GM21390 (cell line): Measurements from ENCODE around the gene FXYD5.

Source experiments
- ATAC-seq: cut with Tn5 transposase; IDR thresholded peaks from one replicate; pipeline ENCODE4 v1.9.1; 2021; ENCODE audit not compliant: unreplicated experiment

The FXYD5 gene, protein sequence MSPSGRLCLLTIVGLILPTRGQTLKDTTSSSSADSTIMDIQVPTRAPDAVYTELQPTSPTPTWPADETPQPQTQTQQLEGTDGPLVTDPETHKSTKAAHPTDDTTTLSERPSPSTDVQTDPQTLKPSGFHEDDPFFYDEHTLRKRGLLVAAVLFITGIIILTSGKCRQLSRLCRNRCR

DNA sequence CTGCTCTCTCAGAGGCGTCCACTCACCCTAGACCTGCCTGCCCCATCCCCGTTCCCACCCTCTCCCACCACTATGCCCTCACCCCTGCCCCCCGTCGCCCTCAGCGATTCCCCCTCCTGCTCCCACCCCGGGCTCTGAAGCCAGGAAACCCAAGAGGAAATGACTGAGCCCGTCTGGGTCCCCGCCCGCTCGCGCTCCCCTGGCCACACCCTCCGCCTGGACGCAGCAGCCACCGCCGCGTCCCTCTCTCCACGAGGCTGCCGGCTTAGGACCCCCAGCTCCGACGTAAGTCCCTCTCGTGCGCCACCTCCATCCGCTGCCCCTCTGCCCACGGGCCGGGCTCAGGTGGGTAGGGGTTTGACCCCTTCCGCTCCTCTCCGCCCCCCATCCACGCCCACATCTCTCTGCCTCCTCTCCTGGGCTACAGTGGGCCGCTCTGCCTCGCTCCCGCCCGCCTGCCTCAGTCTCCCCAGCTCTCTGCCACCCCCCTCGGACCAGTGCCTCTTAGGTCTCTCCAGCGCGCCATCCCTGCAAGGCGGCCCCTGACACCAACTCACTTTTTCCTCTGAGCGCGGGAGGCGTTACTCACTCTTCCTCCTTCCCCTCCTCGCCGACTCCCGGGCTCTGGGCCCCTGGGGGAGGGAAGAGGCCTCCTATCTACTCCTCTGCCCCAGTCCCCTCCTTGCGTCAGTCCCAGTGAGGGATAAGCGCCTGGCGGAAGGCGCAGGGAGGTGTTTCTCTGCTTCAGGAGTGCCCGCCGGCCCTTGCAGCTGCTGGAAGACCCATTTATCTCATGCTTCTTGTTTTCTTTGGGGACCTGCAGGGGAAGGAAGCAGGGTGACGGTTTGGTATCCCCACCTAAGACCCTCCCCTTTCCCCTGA, at the start of gene FXYD5:
Gene FXYD5, plus strand, starts transcription at position 211 of the 882 bp plus-strand sequence. CDS start 816 bp downstream, outside the sequence.
- no peak for ATAC-seq

DNA sequence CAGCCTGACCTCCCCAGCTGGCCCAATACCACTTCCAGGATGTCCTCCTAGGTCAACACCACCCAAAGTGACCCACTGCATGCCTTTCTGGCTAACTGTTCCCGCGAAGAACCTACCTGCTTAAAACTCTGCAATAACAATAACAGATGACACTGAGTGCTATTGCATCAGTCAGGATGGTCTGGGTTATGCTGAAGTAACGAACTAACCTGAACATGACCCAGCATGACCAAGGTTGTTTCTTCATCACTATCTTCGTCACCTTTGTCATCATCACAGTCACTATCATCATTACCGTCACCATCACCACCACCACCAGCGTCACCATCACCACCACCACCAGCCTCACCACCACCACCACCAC, 49.5 kb upstream of the FXYD5 start:
- no peak for ATAC-seq

DNA sequence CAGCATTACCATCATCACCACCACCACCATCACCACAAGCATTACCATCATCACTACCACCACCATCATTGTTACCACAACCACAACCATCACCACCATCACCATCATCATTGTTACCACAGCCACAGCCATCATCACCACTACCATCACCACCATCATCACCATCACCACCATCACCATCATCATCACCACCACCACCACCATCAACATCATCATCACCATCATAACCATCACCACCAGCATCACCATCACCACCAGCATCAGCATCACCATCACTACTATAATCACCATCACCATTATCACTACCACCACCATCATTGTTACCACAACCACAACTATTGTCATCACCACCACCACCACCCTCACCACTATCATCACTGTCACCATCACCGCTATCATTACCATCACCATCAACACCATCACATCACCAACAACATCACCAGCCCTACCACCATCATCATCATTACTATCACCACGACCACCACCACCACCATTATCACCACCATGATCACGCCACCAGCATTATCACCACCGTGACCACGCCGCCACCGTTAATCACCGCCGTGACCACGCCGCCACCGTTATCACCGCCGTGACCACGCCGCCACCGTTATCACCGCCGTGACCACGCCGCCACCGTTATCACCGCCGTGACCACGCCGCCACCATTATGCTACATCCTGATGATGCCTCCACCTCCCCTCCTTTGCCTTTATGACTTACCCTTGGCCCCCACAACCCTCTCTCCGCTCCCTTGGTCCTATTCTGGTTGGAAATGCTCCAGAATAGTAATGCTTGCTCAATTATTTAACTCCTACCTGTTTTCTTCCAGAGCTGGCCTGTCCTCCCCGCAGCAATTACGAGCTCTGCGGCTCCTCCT, 48.9 kb upstream of the FXYD5 start:
- ATAC-seq, result no peak

DNA sequence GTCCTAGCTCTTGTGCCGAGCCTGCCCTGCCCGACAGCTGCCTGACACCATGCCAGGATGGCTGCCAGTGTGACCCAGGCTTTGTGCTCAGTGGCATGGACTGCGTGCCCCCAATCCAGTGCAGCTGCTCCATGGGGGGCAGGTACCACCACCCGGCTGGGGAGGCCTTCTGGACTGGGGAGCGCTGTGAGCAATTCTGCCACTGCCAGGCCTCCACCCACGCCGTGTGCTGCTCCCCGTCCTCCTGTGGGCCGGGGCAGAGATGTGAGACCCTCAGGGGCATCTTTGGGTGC, 48.3 kb upstream of the FXYD5 start:
- no peak for ATAC-seq

DNA sequence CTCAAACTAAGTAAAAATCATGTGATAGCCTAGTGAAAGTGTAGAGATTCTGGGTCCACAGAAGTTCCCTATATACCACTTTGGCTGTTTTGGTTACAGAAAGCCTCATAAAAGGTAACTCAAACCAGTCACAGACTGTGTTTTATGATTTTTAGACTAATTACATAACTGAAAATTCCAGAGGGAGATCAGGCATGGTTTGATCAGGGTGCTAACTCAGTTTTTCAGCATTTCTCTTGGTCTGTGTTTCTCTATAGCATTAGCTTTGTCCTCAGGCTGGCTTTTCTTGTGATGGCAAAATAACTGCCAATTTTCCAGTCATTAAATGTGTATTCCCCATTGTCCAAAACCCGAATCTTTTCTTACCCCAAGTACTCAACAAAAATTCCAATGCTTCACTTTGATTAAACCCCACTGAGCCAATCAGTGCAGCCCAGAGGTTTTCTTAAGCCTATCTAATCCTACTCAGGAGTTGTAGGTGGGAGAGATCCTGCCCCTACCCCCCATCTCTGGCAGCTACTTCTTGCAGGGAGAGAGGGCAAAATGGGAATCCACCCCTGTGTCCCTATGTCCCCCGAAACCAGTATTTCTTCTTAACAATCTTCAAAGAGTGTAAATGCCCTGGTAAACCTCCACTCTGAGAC, 47.5 kb upstream of the FXYD5 start:
- no peak for ATAC-seq

DNA sequence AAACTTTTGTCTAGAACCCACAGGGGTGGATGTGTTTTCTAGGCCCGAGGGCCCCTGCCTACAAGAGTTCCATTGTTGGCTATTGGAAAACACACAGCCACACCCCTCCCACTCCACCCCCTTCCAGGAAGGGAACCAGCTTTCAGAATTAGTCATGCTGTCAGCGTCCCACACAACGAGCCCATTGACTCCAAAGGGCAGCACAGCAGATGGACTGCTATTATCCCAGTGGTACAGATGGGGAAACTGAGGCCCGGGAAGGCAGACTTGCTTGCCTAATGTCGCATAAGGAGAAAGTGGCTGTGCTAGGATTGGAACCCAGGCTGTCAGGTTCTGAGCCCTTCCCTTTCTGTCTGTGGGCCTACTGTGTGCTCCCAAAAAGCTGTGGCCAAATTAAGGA, 47.0 kb upstream of the FXYD5 start:
- no peak for ATAC-seq

DNA sequence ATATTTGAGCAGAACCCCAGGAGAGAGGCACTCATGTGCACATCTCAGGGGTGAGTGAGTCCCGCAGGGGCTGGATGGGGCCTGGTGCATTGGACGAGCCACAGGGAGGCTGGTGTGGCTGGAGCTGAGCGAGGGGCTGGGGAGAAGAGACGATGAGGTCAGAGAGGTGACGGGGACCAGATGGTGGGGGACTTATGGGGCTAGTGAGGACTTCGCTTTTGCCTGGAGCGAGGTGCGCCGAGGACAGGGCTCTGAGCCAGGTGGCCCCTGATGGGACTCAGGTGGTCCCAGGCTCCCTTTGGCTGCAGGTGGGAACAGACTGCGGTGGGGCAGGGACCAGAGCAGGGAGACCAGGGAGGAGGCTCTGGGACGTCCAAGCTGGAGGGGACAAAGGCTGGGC, 45.8 kb upstream of the FXYD5 start:
- ATAC-seq, result no peak

DNA sequence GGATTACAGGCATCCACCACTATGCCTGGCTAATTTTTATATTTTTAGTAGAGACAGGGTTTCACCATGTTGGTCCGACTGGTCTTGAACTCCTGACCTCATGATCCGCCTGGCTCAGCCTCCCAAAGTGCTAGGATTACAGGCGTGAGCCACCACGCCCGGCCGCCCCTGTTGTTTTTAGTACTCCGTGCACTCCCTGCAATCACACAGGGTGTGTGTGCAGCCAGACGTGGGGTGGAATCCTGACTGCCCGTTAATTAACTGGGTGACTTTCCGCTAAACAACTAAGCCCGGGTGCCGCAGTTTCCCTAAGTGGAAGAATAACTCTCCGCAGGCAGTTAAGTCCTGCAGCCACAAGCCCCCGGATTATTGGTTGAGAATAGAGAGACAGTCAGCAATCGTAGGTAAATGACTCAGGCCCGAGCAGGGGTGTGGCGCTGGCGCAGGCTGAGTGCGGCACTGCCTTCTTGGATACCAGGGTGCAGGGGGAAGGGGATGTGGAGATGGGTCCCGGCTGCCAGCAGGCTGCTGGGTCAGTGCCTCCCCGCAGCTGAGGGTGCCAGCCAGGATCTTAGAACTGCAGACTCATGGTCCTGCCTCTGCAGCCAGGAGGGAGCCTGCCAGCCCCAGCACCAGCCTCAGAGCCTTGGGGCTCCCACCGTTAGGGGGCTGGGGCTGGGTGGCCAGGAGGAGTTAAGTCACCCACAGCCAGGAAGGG, 45.0 kb upstream of the FXYD5 start:
- ATAC-seq, result no peak

DNA sequence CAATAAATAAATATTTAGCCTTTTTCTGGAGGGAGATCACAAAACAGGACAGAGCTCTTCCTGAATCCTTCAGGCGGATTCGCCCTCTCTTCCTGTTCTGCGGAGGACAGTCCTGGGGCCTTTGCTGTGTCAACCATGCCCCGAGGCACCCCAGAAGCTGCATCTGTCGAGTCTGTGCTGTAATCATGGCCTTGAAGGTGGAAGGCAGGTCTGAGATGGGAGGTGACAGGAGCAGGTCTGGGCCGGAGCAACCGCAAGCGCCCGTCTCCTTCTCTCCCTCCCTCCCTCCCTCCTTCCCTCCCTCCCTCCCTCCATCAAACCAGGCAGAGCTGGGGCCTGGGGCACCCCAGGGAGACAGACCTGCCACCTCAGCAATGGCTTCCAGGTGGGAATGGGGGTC, 43.6 kb upstream of the FXYD5 start:
- ATAC-seq, result no peak

DNA sequence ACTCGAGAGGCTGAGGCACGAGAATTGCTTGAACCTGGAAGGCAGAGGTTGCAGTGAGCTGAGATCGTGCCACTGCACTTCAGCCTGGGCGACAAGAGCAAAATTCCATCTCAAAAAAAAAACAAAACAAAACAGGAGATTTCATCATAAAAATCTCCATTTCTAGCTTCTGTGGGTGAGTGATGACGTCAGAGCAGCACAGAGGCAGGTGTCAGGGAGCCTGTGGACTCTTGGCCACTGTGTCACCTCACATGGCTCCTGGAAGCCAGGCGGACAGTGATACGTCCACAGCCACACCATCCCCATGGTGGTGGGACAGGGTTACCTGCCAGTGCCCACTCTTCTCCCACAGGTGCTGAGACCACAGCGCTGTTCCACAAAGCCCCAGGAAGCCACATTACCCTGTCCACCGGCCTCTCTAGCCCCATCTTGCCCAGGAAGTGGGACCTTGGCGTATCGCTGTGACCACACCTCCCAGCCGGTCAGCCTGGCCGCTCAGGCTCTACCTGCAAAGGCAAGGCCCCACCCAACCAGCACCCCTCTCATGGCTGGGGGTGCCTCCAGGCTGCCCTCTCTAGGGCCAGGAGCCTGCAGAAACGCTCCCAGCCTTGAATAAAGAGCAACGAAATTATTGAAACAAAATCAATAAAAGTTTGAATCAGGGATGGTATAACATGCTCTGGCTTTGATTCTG, 41.4 kb upstream of the FXYD5 start:
- no peak for ATAC-seq

DNA sequence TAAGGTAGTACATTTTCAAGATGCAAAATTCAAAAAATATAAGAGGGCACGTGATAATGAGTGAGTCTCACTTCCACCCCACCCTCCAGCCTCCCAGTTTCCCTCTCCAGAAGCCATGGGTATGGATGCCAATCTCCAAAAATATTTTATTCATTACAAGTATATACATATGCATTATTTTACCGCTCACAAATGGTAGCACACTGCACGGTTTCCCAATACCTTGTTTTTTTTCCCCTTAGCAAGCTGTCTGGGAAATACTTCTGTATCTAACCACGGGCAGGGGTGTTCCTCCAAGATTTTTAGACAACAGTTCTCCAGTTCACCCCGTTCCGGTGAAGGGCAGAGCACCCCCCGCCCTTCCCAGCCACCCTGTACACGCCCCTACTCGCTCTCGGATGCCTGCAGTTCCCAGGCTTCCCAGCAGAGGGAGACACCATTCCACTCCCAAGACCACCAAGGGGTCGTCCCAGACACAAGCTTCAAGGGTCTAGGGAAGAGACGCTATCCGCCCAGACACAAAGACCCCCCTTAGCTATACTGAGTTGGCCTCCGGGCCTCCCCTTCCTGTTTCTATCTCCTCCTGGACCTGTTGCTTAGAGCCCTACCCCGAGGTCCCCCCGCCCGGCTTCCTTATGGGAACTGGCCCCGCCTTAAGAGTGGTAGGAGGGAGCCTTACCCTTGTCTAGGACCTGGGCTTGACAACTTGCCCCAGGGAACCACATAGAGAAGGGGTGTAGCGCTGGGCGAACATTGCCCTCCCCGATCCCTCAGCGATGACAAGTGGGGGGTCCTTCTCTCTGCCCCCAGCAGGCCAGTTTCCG, 40.0 kb upstream of the FXYD5 start:
- ATAC-seq, result no peak

DNA sequence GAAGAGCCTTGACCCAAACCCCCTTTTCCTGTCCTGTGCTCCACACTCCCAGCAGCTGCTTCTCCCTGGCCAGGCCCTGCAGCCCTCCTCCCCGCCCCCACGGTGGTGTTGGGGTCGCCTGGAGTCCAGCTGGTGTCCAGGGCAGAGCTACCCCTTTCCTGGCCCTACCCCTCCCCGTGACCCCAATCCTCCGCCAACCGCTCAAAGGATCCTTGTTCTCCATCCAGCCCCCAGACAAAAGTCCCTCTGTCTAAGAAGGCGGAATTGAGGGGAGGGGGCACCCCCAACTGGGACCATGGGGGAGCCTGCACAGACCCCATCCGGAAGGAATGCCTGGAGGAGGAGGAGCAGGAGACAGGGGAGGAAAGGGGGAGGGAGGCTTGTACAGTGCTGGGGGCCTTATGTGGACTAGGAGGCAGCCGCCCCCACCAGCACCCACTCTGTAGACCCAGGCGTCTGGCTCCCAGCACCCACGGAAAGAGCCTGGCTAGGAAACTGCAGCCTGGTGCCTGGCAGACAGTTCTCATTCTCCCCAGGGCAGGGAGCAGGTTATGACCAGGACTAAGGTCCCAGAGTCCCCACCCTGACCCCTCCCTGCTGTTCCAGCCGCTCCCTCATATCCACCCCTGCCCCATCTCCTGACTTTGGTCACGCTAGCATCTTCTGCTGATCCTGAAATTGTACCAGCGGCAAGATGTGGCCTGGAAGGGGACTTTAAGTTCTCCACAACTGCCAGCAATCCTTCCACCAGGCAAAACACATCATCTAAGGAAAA, 39.2 kb upstream of the FXYD5 start, which contains the start of gene FXYD3:
Gene FXYD3, plus strand, starts transcription at position 647 of the 775 bp plus-strand sequence. CDS start 3,554 bp downstream, outside the sequence.
- ATAC-seq, result no peak

DNA sequence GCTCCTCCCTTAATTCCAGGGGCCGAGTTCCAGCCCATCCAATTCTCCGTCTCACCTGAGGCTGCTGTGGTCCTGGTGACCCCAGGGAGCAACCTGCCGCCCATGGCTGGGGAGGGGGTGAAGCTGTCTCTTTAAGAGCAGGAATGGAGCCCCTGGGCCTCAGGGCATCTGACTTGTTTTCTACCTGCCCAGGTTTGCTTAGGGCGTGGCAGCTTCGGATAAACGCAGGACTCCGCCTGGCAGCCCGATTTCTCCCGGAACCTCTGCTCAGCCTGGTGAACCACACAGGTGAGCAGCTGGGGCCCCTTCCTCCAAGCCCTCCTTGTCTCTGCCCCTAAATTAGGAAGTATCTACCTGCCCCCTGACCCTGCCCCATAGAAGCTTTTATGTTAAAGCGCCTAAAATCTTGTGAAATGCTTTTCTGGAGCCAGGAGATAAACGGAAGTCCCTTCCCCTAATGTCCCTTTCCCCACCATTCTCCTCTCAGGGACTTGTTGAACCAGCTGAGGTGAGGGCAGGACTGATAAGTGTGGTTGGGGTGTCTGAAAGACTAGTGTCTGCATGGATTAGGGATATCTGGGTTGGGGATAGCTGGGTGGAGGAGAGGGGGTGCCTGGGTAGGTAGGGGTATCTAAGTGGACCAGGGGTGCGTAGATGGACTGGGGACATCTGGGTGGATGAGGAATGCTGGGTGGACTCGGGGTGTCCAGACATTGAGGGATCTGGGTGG, 38.3 kb upstream of the FXYD5 start:
- no peak for ATAC-seq

DNA sequence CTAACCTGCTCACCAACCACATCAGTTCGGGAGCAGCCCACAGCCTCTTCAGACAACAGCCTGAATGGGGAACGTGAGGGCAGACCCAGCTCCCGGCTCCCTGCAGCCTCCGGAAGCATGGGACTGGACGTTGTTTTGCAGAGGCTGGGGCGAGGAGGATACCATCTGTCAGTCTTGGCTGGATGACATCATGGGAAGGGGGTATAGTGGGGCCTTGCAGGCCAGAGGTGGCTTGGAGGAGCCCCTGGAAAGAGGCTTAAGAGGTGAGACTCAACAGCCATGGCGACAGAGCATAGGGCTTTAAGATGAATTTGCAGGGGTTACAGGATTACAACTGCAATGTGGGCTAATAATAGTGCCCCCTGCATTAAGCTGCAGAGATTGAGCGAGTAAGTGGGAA, 37.4 kb upstream of the FXYD5 start:
- no peak for ATAC-seq

DNA sequence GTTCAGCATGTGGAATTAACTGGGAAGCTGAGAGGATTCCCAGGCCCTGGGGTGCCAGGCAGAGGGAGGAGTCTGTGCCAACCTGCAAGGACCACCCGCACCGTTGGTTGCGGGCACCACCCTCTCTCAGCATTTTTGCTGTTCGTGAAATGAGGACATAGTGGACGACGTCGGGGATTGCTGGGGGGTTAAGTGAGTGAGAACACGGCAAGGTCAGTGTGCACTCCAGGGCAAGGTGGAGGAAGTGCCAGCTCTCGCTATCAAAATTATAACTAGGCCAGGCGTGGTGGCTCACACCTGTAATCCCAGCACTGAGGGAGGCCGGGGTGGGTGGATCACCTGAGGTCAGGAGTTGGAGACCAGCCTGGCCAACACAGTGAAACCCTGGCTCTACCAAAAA, 36.7 kb upstream of the FXYD5 start:
- no peak for ATAC-seq

DNA sequence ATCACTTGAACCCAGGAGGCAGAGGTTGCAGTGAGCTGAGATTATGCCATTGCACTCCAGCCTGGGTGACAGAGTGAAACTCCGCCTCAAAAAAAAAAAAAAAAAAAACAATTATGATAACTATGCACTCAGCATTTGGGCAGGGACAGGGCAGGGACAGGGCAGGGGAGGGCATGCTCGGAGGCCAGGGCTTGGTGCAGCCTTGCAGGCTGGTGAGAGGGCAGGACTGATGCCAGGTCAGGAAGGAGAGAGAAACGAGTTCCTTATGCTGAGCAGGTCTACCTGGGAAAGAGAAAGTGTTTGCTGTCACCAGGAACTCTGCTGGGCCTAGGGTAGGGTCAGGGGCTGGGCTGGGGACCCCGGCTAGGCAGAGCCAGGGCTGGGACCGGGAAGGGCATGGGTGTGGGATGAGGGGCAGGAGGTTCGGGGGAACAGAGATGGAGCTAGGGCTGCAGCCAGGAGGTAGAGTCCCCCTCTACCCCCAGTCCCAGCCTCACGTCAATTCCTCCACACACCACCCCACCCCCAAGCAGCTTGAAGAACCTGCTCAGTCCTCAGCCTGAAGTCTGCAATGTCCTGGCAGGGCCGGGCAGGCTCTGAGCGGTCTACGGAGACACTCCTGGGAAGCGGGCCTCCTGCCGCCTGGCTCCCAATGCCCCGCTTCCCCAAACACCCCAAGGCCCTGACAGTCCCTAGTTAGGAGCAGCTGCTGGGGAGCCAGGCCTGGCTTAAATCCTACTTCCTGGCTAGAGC, 36.1 kb upstream of the FXYD5 start:
- no peak for ATAC-seq

DNA sequence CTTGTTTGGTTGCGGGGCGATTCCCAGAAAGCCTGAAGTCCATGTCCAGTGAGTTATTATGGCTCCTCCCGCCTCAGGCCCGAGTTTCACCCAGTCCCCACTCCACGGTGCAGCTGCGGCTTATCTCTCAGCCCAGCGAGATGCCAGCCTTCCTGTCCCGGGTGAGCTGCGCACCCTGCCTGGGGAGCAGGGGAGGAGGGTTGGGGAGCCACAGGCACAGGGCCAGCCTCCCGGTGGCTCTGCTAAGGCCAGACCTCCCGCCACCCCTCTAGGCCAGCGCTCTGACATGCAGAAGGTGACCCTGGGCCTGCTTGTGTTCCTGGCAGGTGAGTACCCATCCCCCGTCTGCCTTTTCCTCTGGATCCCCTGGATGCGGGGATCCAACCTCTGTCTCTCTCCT, 35.4 kb upstream of the FXYD5 start:
- ATAC-seq, result no peak
